Adrenal gland (tissue), 5 donors: Measurements from ENCODE around the gene GNPDA1.

Source experiments
- POLR2A ChIP-seq, 2 donors: fragments of 450-650 bp; IDR thresholded peaks; one replicate each; pipeline ENCODE4 v1.6.1; 2017; ENCODE audit warnings: antibody characterized with exemption in 2 of 2, mild to moderate bottlenecking in 2 of 2, moderate library complexity in 1 of 2
- TF ChIP-seq, protein P1 (sequence below), 6 experiments: fragments of 450-650 bp in 4 of 6; fragments of 200-600 bp in 2 of 6; sonication (generic) in 1 of 6; IDR thresholded peaks; 1 replicate in 5 of 6; 2 replicates in 1 of 6; pipeline versions ENCODE4 v1.5.1 to v1.8.0; 2016 to 2021; ENCODE audit warnings: antibody characterized with exemption in 6 of 6, mild to moderate bottlenecking in 2 of 6, moderate library complexity in 1 of 6
- donor health status: DM: no; HTN: no; CAD: no.

DNA sequence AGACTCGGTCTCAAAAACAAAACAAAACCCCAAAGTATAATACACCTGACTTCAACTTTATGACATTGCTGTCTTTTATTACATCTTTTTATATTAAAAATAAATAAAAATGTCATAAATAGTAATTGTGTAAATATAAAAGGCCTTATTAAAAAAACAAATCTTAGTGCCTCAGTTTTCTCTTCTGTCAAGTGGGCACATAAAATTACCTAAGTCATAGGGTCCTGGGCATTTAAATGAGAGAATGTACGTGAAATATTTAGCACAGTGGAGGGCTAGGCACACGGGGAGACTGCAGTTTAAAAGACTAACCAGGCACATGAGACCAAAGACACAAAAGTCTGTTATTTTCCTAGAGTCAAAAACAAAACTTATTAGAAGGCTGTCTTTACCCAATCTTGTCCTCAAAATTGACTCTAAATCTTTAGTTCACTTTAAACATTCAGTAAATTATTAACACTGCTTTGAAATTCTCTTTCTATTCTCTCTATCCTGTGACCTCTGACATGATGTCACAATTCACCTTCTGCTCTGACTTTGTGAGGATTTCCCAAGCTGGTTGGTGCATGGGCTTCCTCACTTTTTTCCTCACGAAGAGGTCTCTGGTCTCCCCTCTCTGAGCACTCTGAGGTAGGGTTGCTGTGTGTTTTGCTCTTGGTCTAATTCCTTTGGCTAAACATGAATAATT is 46.4 kb downstream of the GNPDA1 start:
- TF ChIP-seq, protein P1, sequence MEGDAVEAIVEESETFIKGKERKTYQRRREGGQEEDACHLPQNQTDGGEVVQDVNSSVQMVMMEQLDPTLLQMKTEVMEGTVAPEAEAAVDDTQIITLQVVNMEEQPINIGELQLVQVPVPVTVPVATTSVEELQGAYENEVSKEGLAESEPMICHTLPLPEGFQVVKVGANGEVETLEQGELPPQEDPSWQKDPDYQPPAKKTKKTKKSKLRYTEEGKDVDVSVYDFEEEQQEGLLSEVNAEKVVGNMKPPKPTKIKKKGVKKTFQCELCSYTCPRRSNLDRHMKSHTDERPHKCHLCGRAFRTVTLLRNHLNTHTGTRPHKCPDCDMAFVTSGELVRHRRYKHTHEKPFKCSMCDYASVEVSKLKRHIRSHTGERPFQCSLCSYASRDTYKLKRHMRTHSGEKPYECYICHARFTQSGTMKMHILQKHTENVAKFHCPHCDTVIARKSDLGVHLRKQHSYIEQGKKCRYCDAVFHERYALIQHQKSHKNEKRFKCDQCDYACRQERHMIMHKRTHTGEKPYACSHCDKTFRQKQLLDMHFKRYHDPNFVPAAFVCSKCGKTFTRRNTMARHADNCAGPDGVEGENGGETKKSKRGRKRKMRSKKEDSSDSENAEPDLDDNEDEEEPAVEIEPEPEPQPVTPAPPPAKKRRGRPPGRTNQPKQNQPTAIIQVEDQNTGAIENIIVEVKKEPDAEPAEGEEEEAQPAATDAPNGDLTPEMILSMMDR (IDR thresholded peaks at IDR 0.05): no peak
- no peak for TF ChIP-seq POLR2A (IDR thresholded peaks at IDR 0.05)
